ENCODE results near the gene PPRC1. TPM values are rescaled to one million over a fixed set of nuclear protein-coding genes. Genes with fewer than 3 reads are reported as not detected.

PPRC1 gene
- total and polyA plus RNA-seq, 2 experiments from 2014 or later: 43.2 to 67.5 TPM

- Mint-ChIP-seq H3K36me3 (ENCODE audit: low read depth) (peaks cover 20% of the 10 kb centered on the region), H3K9me3 (no peaks in the 10 kb centered on the region), H3K4me3 (peak overlapping the region; percentile 94), H3K27ac (no peak overlapping the region), H3K27me3 (ENCODE audit: insufficient read depth, low read depth, poor library complexity) (peaks cover 15% of the 10 kb centered on the region), H3K4me1 (peaks cover 19% of the 10 kb centered on the region)
- Histone ChIP-seq H3K4me1 (ENCODE audit: insufficient read depth) (peaks cover 23% of the 10 kb centered on the region), H3F3A (replicated peaks; ENCODE audit: low read depth) (0 out of 2 replicates have a peak, but pooled peaks cover 5% of the 10 kb centered on the region), H2AFZ (no peak overlapping the region), H3K9me2 (ENCODE audit: insufficient read depth) (no peaks in the 10 kb centered on the region), H4K20me1 (replicated peaks; ENCODE audit: insufficient read depth) (peaks cover 26% of the 10 kb centered on the region), H3K27ac (ENCODE audit: low read depth) (no peak overlapping the region), H3K79me2 (replicated peaks; ENCODE audit: insufficient read depth) (peaks cover 37% of the 10 kb centered on the region), H3K4me3 (no peak overlapping the region), H3K27me3 (ENCODE audit: insufficient read depth) (no peaks in the 10 kb centered on the region), H3K36me3 (ENCODE audit: insufficient read depth) (no peaks in the 10 kb centered on the region), H3K4me2 (peak overlapping the region; percentile 99)
- TF ChIP-seq EZH2phosphoT487 (IDR thresholded peaks at IDR 0.05; ENCODE audit: unreplicated experiment) (no peak), ZNF331 (CRISPR knock-in tag; IDR thresholded peaks at IDR 0.05; ENCODE audit: low read depth) (no peak), POLR2AphosphoS5 (IDR thresholded peaks at IDR 0.05; ENCODE audit: low read depth) (no peak), ETS1 (IDR thresholded peaks at IDR 0.05) (no peak), ZNF462 (CRISPR knock-in tag; IDR thresholded peaks at IDR 0.05) (no peak), CREB1 (CRISPR knock-in tag; IDR thresholded peaks at IDR 0.05; ENCODE audit: low read depth) (no peak), STAT1 (IDR thresholded peaks at IDR 0.05; ENCODE audit: unreplicated experiment) (no peak), NANOG (IDR thresholded peaks at IDR 0.05; ENCODE audit: borderline replicate concordance) (no peak), JUNB (IDR thresholded peaks at IDR 0.05; ENCODE audit: unreplicated experiment) (no peak), EZH2 (IDR thresholded peaks at IDR 0.05; ENCODE audit: low read depth, unreplicated experiment) (no peak), ZNF114 (CRISPR knock-in tag; IDR thresholded peaks at IDR 0.05) (no peak)
- TF ChIP-seq, protein P1, sequence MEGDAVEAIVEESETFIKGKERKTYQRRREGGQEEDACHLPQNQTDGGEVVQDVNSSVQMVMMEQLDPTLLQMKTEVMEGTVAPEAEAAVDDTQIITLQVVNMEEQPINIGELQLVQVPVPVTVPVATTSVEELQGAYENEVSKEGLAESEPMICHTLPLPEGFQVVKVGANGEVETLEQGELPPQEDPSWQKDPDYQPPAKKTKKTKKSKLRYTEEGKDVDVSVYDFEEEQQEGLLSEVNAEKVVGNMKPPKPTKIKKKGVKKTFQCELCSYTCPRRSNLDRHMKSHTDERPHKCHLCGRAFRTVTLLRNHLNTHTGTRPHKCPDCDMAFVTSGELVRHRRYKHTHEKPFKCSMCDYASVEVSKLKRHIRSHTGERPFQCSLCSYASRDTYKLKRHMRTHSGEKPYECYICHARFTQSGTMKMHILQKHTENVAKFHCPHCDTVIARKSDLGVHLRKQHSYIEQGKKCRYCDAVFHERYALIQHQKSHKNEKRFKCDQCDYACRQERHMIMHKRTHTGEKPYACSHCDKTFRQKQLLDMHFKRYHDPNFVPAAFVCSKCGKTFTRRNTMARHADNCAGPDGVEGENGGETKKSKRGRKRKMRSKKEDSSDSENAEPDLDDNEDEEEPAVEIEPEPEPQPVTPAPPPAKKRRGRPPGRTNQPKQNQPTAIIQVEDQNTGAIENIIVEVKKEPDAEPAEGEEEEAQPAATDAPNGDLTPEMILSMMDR (conservative IDR thresholded peaks at IDR 0.05; ENCODE audit: low read depth in 2 of 2): no peak
- TF ChIP-seq, protein P2, sequence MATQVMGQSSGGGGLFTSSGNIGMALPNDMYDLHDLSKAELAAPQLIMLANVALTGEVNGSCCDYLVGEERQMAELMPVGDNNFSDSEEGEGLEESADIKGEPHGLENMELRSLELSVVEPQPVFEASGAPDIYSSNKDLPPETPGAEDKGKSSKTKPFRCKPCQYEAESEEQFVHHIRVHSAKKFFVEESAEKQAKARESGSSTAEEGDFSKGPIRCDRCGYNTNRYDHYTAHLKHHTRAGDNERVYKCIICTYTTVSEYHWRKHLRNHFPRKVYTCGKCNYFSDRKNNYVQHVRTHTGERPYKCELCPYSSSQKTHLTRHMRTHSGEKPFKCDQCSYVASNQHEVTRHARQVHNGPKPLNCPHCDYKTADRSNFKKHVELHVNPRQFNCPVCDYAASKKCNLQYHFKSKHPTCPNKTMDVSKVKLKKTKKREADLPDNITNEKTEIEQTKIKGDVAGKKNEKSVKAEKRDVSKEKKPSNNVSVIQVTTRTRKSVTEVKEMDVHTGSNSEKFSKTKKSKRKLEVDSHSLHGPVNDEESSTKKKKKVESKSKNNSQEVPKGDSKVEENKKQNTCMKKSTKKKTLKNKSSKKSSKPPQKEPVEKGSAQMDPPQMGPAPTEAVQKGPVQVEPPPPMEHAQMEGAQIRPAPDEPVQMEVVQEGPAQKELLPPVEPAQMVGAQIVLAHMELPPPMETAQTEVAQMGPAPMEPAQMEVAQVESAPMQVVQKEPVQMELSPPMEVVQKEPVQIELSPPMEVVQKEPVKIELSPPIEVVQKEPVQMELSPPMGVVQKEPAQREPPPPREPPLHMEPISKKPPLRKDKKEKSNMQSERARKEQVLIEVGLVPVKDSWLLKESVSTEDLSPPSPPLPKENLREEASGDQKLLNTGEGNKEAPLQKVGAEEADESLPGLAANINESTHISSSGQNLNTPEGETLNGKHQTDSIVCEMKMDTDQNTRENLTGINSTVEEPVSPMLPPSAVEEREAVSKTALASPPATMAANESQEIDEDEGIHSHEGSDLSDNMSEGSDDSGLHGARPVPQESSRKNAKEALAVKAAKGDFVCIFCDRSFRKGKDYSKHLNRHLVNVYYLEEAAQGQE (IDR thresholded peaks at IDR 0.05; ENCODE audit: unreplicated experiment): no peak
- ATAC-seq (no peak), DNase-seq (ENCODE audit: low spot score) (no peak)
Measured at GRCh38 chr10:102131286-102132170, 1.3 kb upstream of the PPRC1 start.
